Karpas-422 (cell line): ENCODE measurements around the gene SERPIND1. TPM values are rescaled to one million over a fixed set of nuclear protein-coding genes. Genes with fewer than 3 reads are reported as not detected.

ENCODE experiments used
- DNase-seq: peaks from one replicate; pipeline ENCODE4 v3.0.0-alpha.2; 2015
- H2AFZ ChIP-seq: fragments of 200-600 bp; sonication (generic); 2 replicates; pipeline ENCODE4 v1.6.1; 2014; ENCODE audit warnings: antibody characterized with exemption, low read length, mixed read lengths
- H3K27ac ChIP-seq: fragments of 200-600 bp; sonication (generic); 2 replicates; pipeline ENCODE4 v1.5.1; 2014; ENCODE audit warnings: mild to moderate bottlenecking, low read length, moderate library complexity
- H3K27me3 ChIP-seq: fragments of 200-600 bp; sonication (generic); 2 replicates; pipeline ENCODE4 v1.6.1; 2014; ENCODE audit warnings: low read length, mixed read lengths
- H3K36me3 ChIP-seq: fragments of 200-600 bp; sonication (generic); 2 replicates; pipeline ENCODE4 v1.6.1; 2014; ENCODE audit warnings: low read length, mixed read lengths; ENCODE audit not compliant: insufficient read depth
- H3K4me1 ChIP-seq: fragments of 200-600 bp; sonication (generic); 2 replicates; pipeline ENCODE4 v1.6.1; 2014; ENCODE audit warnings: mild to moderate bottlenecking, low read length, mixed read lengths
- H3K4me2 ChIP-seq: fragments of 200-600 bp; sonication (generic); 2 replicates; pipeline ENCODE4 v1.6.1; 2014; ENCODE audit warnings: low read length, low read depth, mild to moderate bottlenecking; ENCODE audit not compliant: poor library complexity, severe bottlenecking
- H3K4me3 ChIP-seq: fragments of 200-600 bp; sonication (generic); 2 replicates; pipeline ENCODE4 v1.5.1; 2014; ENCODE audit warnings: mild to moderate bottlenecking, antibody characterized with exemption, low read length, mixed read lengths
- H3K79me2 ChIP-seq: fragments of 200-600 bp; sonication (generic); 2 replicates; pipeline ENCODE4 v1.6.1; 2014; ENCODE audit warnings: mild to moderate bottlenecking, low read length, mixed read lengths
- H3K9ac ChIP-seq: fragments of 200-600 bp; sonication (generic); 2 replicates; pipeline ENCODE4 v1.6.0; 2014; ENCODE audit warnings: low read length
- H3K9me2 ChIP-seq: fragments of 200-600 bp; sonication (generic), shearing (Covaris generic); replicated peaks from 2 replicates; pipeline ENCODE4 v1.6.0; 2014; ENCODE audit warnings: mild to moderate bottlenecking, low read length, moderate library complexity; ENCODE audit not compliant: insufficient read depth
- H3K9me3 ChIP-seq: fragments of 300-700, 200-600 bp; sonication (generic); 2 replicates; pipeline ENCODE4 v1.6.1; 2014; ENCODE audit warnings: low read length, mixed read lengths
- H4K20me1 ChIP-seq: fragments of 200-600 bp; sonication (generic); 2 replicates; pipeline ENCODE4 v1.6.1; 2014; ENCODE audit warnings: mild to moderate bottlenecking, antibody characterized with exemption, low read length, low read depth; ENCODE audit not compliant: insufficient read depth
- total RNA-seq: library from RNA; depleted of rRNA; stranded (reverse); fragments of >200 nt; shearing (Covaris generic); gene quantifications from 2 replicates; pipeline ENCODE4 v1.2.3, GENCODE V29; 2014; ENCODE audit warnings: low replicate concordance

Gene SERPIND1
- total RNA-seq, 1 experiment from 2014 or later: not detected

DNA sequence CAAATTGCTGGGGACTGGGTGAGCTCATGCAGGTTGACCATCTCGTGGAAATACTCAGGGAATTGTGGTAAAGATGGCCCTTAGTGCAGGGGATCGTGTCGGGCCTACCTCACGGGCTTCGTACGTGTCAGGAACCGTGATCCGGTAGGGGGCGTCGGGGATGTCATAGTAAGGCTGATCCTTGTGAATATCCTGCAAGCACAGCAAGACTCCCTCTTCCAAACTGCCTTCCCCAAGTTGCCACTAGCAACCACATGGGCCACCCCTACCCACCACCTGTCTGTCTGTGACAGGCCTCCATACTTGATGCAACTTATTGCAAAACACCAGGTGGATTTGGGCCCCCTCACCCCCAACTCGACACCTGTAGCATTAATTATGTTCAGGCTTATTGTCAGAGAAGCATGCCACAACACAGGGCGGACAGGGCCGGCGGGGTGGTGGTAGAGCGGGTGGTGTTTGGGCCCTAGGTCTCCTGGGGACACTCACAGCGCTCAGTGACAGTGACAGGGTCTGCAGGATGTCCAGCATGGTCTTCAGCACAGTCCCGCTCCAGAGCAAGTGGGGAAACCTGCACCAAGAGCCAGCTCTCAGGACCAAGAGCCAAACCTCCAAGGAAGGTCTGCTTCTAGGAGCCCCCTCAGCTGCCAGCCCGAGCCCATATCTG is 22.6 kb upstream of the SERPIND1 start:
- Histone ChIP-seq H3K79me2 (no peaks in the 10 kb centered on the region), H3K4me1 (no peaks in the 10 kb centered on the region; the same call in 1 of the 2 replicates), H3K4me2 (no peak overlapping the region), H3K36me3 (peaks cover 4% of the 10 kb centered on the region; the same call in 1 of the 2 replicates), H2AFZ (no peak overlapping the region), H3K9ac (no peak overlapping the region), H4K20me1 (no peaks in the 10 kb centered on the region), H3K4me3 (no peak overlapping the region), H3K9me3 (no peaks in the 10 kb centered on the region), H3K27me3 (no peaks in the 10 kb centered on the region), H3K27ac (no peak overlapping the region), H3K9me2 (no peaks in the 10 kb centered on the region)
- no peak for DNase-seq

DNA sequence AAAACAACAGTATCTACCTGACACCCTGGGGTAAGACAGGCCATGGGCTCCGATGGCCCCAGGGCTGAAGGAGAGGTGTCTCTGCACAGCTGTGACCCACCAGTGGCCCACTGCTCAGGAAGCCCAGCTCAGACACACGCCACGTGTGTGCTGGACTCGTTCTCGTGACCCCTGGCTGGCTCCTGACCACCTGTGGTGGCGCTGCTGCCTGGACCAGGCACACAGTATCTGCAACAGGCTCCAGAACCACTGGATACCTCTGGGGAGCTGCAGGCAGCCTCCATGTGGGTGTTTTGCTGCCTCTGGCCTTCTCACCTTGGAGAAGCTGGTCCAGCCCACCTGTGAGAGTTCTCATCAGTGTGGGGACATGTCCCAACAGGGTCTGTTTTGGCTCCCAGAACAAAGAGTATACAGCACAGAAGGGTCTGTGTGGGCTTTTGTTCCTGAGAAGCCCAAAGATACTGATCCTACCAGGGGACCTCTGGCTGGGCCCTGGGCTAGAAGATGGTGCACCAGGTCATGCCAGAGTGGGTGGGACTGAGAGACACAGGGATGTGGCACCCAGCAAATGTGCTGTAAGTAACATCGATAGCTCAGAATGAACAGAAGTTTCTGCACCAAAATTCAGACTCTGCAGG is 21.7 kb upstream of the SERPIND1 start:
- H3K9me3 ChIP-seq: no peaks in the 10 kb centered on the region
- no peaks in the 10 kb centered on the region for H3K9me2 ChIP-seq
- DNase-seq: no peak
- no peaks in the 10 kb centered on the region; the same call in 1 of the 2 replicates for H3K4me1 ChIP-seq
- H3K4me3 ChIP-seq: no peak overlapping the region
- no peaks in the 10 kb centered on the region for H4K20me1 ChIP-seq
- H3K79me2 ChIP-seq: no peaks in the 10 kb centered on the region
- H3K27ac ChIP-seq: no peak overlapping the region
- H3K27me3 ChIP-seq: no peaks in the 10 kb centered on the region
- H2AFZ ChIP-seq: no peak overlapping the region
- peaks cover 4% of the 10 kb centered on the region; the same call in 1 of the 2 replicates for H3K36me3 ChIP-seq
- no peak overlapping the region for H3K4me2 ChIP-seq
- no peak overlapping the region for H3K9ac ChIP-seq

DNA sequence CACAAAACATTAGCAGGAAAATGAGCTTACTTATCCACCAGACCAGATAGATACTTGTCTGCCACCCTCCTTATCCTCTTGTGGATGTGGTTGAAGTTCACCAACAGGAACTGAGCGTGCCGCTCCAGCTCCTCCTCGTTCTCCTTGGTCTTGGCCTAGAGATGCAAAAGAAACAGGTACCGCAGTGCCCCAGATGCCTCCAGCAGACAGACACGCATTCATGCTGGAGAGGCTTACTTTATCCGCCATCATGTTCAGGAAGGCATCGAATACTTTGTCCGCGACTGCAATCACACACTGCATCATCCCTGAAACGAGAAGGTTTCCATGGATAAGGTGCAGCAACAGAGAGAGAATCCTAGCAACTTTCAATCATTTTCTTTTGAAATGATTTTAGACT is 21.0 kb upstream of the SERPIND1 start:
- Histone ChIP-seq H3K27ac (no peak overlapping the region), H3K4me3 (no peak overlapping the region), H3K27me3 (no peaks in the 10 kb centered on the region), H3K9me2 (no peaks in the 10 kb centered on the region), H4K20me1 (no peaks in the 10 kb centered on the region), H3K36me3 (peaks cover 4% of the 10 kb centered on the region; the same call in 1 of the 2 replicates), H3K4me1 (no peaks in the 10 kb centered on the region; the same call in 1 of the 2 replicates), H3K4me2 (no peak overlapping the region), H3K9ac (no peak overlapping the region), H3K9me3 (no peaks in the 10 kb centered on the region), H3K79me2 (no peaks in the 10 kb centered on the region), H2AFZ (no peak overlapping the region)
- no peak for DNase-seq

DNA sequence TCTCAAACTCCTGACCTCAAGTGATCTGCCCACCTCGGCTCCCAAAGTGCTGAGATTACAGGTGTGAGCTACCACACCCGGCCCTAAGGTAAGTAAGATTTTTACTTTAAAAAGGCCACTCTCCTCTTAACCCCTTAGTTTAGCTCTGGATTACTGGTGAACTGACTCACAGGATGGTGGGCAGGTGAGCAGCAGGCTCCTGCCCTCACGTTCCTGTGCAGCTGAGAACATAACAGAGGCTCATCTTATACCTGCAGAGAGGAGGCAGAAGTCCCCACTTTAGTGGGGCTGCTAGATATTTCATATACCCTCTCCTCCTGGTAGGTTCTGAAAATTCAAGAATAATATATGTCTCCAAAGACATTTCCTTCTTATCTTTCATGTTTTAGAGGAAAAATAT is 17.1 kb upstream of the SERPIND1 start:
- Histone ChIP-seq H3K9ac (no peak overlapping the region), H3K27me3 (no peaks in the 10 kb centered on the region)

DNA sequence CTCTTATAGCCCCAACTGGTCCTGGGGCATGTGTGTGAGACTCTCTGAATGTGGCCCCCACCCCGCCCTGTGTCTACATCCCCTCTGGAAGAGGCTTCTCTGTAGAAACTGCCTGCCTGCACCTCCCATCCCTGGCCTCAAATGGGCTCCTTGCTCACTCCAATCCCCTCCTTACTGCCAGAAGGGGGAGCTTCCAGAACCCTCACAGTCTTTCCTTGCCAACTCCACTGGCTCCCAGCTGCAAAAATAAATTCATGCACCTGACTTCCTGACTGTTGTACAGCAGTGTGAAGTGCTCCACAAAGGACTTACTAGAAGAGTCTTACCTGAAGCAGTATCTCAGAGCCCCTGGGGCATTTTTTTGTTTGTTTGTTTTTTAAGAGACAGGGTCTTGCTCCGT is 15.2 kb upstream of the SERPIND1 start:
- no peak overlapping the region for H2AFZ ChIP-seq
- no peaks in the 10 kb centered on the region for H4K20me1 ChIP-seq
- no peak overlapping the region for H3K9ac ChIP-seq
- H3K4me3 ChIP-seq: no peak overlapping the region
- H3K9me3 ChIP-seq: no peaks in the 10 kb centered on the region
- H3K27ac ChIP-seq: no peak overlapping the region
- H3K79me2 ChIP-seq: no peaks in the 10 kb centered on the region
- no peak for DNase-seq
- H3K36me3 ChIP-seq: peaks cover 8% of the 10 kb centered on the region
- H3K4me2 ChIP-seq: no peak overlapping the region
- no peaks in the 10 kb centered on the region for H3K27me3 ChIP-seq
- no peaks in the 10 kb centered on the region for H3K4me1 ChIP-seq
- H3K9me2 ChIP-seq: no peaks in the 10 kb centered on the region

More for the DNA sequence above, 17.1 kb upstream of the SERPIND1 start:
- Histone ChIP-seq H3K9me2 (no peaks in the 10 kb centered on the region), H3K4me1 (no peaks in the 10 kb centered on the region), H3K36me3 (peaks cover 7% of the 10 kb centered on the region), H3K79me2 (no peaks in the 10 kb centered on the region), H3K27ac (no peak overlapping the region), H3K4me3 (no peak overlapping the region), H2AFZ (no peak overlapping the region), H3K9me3 (no peaks in the 10 kb centered on the region), H4K20me1 (no peaks in the 10 kb centered on the region), H3K4me2 (no peak overlapping the region)
- DNase-seq: no peak

DNA sequence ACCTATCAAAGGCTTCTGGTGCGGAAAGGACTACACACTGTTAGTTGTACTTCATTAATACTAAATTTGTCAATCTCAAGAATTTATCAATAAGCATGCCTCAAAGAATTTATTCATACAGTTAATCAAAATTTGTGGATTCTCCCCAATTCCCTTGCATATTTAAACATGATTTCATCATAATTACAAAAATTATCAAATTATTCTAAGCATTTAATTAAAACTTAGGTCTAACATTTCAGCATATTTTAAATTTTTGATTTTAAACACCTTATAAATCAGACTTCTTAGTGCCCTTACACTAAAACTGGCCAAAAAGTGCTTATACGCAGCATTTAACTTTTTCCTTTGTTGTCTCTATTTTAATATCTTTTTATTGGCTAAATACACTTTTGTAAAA is 13.8 kb upstream of the SERPIND1 start:
- H3K9me2 ChIP-seq: no peaks in the 10 kb centered on the region
- no peaks in the 10 kb centered on the region for H4K20me1 ChIP-seq
- H2AFZ ChIP-seq: no peak overlapping the region
- H3K9me3 ChIP-seq: no peaks in the 10 kb centered on the region
- no peaks in the 10 kb centered on the region for H3K79me2 ChIP-seq
- H3K27me3 ChIP-seq: no peaks in the 10 kb centered on the region
- H3K27ac ChIP-seq: no peak overlapping the region
- H3K4me3 ChIP-seq: no peak overlapping the region
- peaks cover 15% of the 10 kb centered on the region for H3K36me3 ChIP-seq
- no peak for DNase-seq
- no peaks in the 10 kb centered on the region for H3K4me1 ChIP-seq
- H3K9ac ChIP-seq: no peak overlapping the region
- no peak overlapping the region for H3K4me2 ChIP-seq

DNA sequence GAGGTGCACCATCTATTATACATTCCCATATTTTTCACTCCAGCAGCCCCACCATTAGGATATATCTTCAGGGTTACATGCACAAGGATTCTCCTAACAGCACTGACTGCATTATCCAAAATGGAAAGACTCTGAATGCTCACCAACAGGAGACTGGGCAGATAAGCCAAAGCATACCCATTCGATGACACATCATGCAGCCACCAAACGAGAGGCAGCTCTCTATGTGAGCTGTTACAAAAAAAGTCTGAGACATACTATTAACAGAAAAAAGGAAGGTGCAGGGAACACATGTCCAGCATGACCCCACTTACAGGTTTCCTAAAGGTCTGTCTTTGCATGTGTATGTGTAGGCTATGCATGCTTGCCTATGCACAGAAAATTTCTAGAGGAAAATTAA is 12.4 kb upstream of the SERPIND1 start:
- no peaks in the 10 kb centered on the region for H3K9me3 ChIP-seq
- no peak for DNase-seq
- H3K27me3 ChIP-seq: no peaks in the 10 kb centered on the region
- H3K36me3 ChIP-seq: peaks cover 15% of the 10 kb centered on the region
- H4K20me1 ChIP-seq: no peaks in the 10 kb centered on the region
- no peak overlapping the region for H3K9ac ChIP-seq
- no peak overlapping the region for H3K27ac ChIP-seq
- no peaks in the 10 kb centered on the region for H3K79me2 ChIP-seq
- H3K4me1 ChIP-seq: no peaks in the 10 kb centered on the region
- H3K4me3 ChIP-seq: no peak overlapping the region
- H3K4me2 ChIP-seq: no peak overlapping the region
- H2AFZ ChIP-seq: no peak overlapping the region
- H3K9me2 ChIP-seq: no peaks in the 10 kb centered on the region

- Histone ChIP-seq H2AFZ (no peak overlapping the region), H3K9ac (no peak overlapping the region), H3K9me2 (no peaks in the 10 kb centered on the region), H3K9me3 (no peaks in the 10 kb centered on the region), H3K4me2 (no peak overlapping the region), H3K27me3 (no peaks in the 10 kb centered on the region), H3K36me3 (peaks cover 15% of the 10 kb centered on the region), H3K4me1 (no peaks in the 10 kb centered on the region), H3K27ac (no peak overlapping the region), H4K20me1 (no peaks in the 10 kb centered on the region), H3K4me3 (no peak overlapping the region), H3K79me2 (no peaks in the 10 kb centered on the region)
- no peak for DNase-seq
Observed at GRCh38 chr22:20762233-20762796, 11.6 kb upstream of the SERPIND1 start.
